ENCODE data around the gene KRTAP10-4.

Gene KRTAP10-4

GRCh38 chr21:44526096-44526997, 47.2 kb upstream of the KRTAP10-4 start:
- H3K9me3 ChIP-seq (replicated peaks in 1 of 2; ENCODE audit: control insufficient read depth in 2 of 2, insufficient read depth in 1 of 2, low read depth in 1 of 2, low read length in 2 of 2) = peaks cover 0 to 6% of the 10 kb centered on the region in 2 donors
- no peak overlapping the region for H3K9ac ChIP-seq (ENCODE audit: low read depth, low read length, poor library complexity)
- no peak overlapping the region for H3K4ac ChIP-seq (ENCODE audit: low read length)
- H2BK15ac ChIP-seq (ENCODE audit: low read length) = no peak overlapping the region
- peak overlapping the region; percentile 1 for H3K18ac ChIP-seq (ENCODE audit: low read length)
- H2BK12ac ChIP-seq (ENCODE audit: low read length) = no peak overlapping the region
- no peak overlapping the region for H3K27ac ChIP-seq (replicated peaks; ENCODE audit: low read length)
- WGBS, 2 donors (ENCODE audit: extremely low coverage in 2 of 2, insufficient read length in 2 of 2, insufficient replicate concordance in 1 of 2) = no CpG with 5 or more reads among the region's 12 CpGs
- no peaks in the 10 kb centered on the region for H3K79me1 ChIP-seq (ENCODE audit: low read depth, low read length)
- H3K4me1 ChIP-seq (ENCODE audit: control insufficient read depth in 2 of 2, insufficient read depth in 1 of 2, low read depth in 1 of 2, low read length in 2 of 2) = no peaks in the 10 kb centered on the region
- no peak overlapping the region for H4K91ac ChIP-seq (ENCODE audit: low read depth, low read length, poor library complexity)
- H3K27me3 ChIP-seq (ENCODE audit: control insufficient read depth in 3 of 3, insufficient read depth in 3 of 3, low read depth in 1 of 3, low read length in 3 of 3) = peaks cover 0 to 7% (median 0%) of the 10 kb centered on the region in 3 experiments
- no peak overlapping the region for H2BK5ac ChIP-seq (ENCODE audit: low read length)
- no peak overlapping the region for H3K23ac ChIP-seq (ENCODE audit: low read depth, low read length, poor library complexity)
- H3K4me3 ChIP-seq (ENCODE audit: low read length in 2 of 2) = no peak overlapping the region
- no peak overlapping the region for H3K14ac ChIP-seq (ENCODE audit: low read length)
- no peaks in the 10 kb centered on the region for H3K36me3 ChIP-seq (replicated peaks in 1 of 2; ENCODE audit: control insufficient read depth in 2 of 2, insufficient read depth in 2 of 2, low read length in 2 of 2)
- no peak overlapping the region for H3K4me2 ChIP-seq (ENCODE audit: insufficient read depth, low read length, poor library complexity, severe bottlenecking)
- no peak overlapping the region for H2BK120ac ChIP-seq (ENCODE audit: low read depth, low read length)
- H2AFZ ChIP-seq (ENCODE audit: low read length) = no peak overlapping the region
- H2AK5ac ChIP-seq (ENCODE audit: low read depth, low read length) = no peak overlapping the region
- no peak for DNase-seq (ENCODE audit: low spot score)
- H4K8ac ChIP-seq (ENCODE audit: low read depth, low read length) = no peak overlapping the region

- Histone ChIP-seq H2BK15ac (ENCODE audit: low read length) (peak overlapping the region; percentile 65), H3K14ac (ENCODE audit: low read length) (no peak overlapping the region), H4K91ac (ENCODE audit: low read depth, low read length, poor library complexity) (no peak overlapping the region), H3K9me3 (replicated peaks in 1 of 2; ENCODE audit: control insufficient read depth in 2 of 2, insufficient read depth in 1 of 2, low read depth in 1 of 2, low read length in 2 of 2) (peaks cover 0 to 6% of the 10 kb centered on the region in 2 donors), H3K23ac (ENCODE audit: low read depth, low read length, poor library complexity) (no peak overlapping the region), H3K4me1 (ENCODE audit: control insufficient read depth in 2 of 2, insufficient read depth in 1 of 2, low read depth in 1 of 2, low read length in 2 of 2) (no peaks in the 10 kb centered on the region), H2BK120ac (ENCODE audit: low read depth, low read length) (no peak overlapping the region), H2BK5ac (ENCODE audit: low read length) (peak overlapping the region; percentile 39), H3K9ac (ENCODE audit: low read depth, low read length, poor library complexity) (no peak overlapping the region), H3K36me3 (replicated peaks in 1 of 2; ENCODE audit: control insufficient read depth in 2 of 2, insufficient read depth in 2 of 2, low read length in 2 of 2) (no peaks in the 10 kb centered on the region), H3K4ac (ENCODE audit: low read length) (no peak overlapping the region), H2BK12ac (ENCODE audit: low read length) (no peak overlapping the region), H2AFZ (ENCODE audit: low read length) (no peak overlapping the region), H3K4me3 (ENCODE audit: low read length in 2 of 2) (no peak overlapping the region), H3K18ac (ENCODE audit: low read length) (no peak overlapping the region), H2AK5ac (ENCODE audit: low read depth, low read length) (peak overlapping the region; percentile 50), H3K27me3 (ENCODE audit: control insufficient read depth in 3 of 3, insufficient read depth in 3 of 3, low read depth in 1 of 3, low read length in 3 of 3) (peaks cover 0 to 16% (median 0%) of the 10 kb centered on the region in 3 experiments), H3K79me1 (ENCODE audit: low read depth, low read length) (no peaks in the 10 kb centered on the region), H4K8ac (ENCODE audit: low read depth, low read length) (no peak overlapping the region), H3K27ac (replicated peaks; ENCODE audit: low read length) (no peak overlapping the region), H3K4me2 (ENCODE audit: insufficient read depth, low read length, poor library complexity, severe bottlenecking) (no peak overlapping the region)
- no CpG with 5 or more reads among the region's 37 CpGs for WGBS, 2 donors (ENCODE audit: extremely low coverage in 2 of 2, insufficient read length in 2 of 2, insufficient replicate concordance in 1 of 2)
- no peak for DNase-seq (ENCODE audit: low spot score)
These were observed 46.2 kb upstream of the KRTAP10-4 start for GRCh38 chr21:44527156-44527982.

- no peak overlapping the region for H4K8ac ChIP-seq (ENCODE audit: low read depth, low read length)
- H4K91ac ChIP-seq (ENCODE audit: low read depth, low read length, poor library complexity) = peak overlapping the region; percentile 16
- no peak overlapping the region for H2BK12ac ChIP-seq (ENCODE audit: low read length)
These were observed 45.4 kb upstream of the KRTAP10-4 start for GRCh38 chr21:44527983-44528633.

More at GRCh38 chr21:44527983-44528633, 45.4 kb upstream of the KRTAP10-4 start:
- no peak overlapping the region for H3K14ac ChIP-seq (ENCODE audit: low read length)
- H3K27ac ChIP-seq (replicated peaks; ENCODE audit: low read length) = no peak overlapping the region
- no peaks in the 10 kb centered on the region for H3K36me3 ChIP-seq (replicated peaks in 1 of 2; ENCODE audit: control insufficient read depth in 2 of 2, insufficient read depth in 2 of 2, low read length in 2 of 2)
- H3K4ac ChIP-seq (ENCODE audit: low read length) = no peak overlapping the region
- peaks cover 0 to 6% of the 10 kb centered on the region in 2 donors for H3K9me3 ChIP-seq (replicated peaks in 1 of 2; ENCODE audit: control insufficient read depth in 2 of 2, insufficient read depth in 1 of 2, low read depth in 1 of 2, low read length in 2 of 2)
- no peak overlapping the region for H2BK120ac ChIP-seq (ENCODE audit: low read depth, low read length)
- no peak for DNase-seq (ENCODE audit: low spot score)
- H3K18ac ChIP-seq (ENCODE audit: low read length) = peak overlapping the region; percentile 42
- peak overlapping the region; percentile 40 for H3K9ac ChIP-seq (ENCODE audit: low read depth, low read length, poor library complexity)
- H3K23ac ChIP-seq (ENCODE audit: low read depth, low read length, poor library complexity) = no peak overlapping the region
- peak overlapping the region; percentile 65 for H2BK15ac ChIP-seq (ENCODE audit: low read length)
- WGBS, 2 donors (ENCODE audit: extremely low coverage in 2 of 2, insufficient read length in 2 of 2, insufficient replicate concordance in 1 of 2) = no CpG with 5 or more reads among the region's 18 CpGs
- H2AK5ac ChIP-seq (ENCODE audit: low read depth, low read length) = peak overlapping the region; percentile 50
- no peak overlapping the region for H3K4me3 ChIP-seq (ENCODE audit: low read length in 2 of 2)
- H3K79me1 ChIP-seq (ENCODE audit: low read depth, low read length) = no peaks in the 10 kb centered on the region
- no peak overlapping the region for H2AFZ ChIP-seq (ENCODE audit: low read length)
- no peaks in the 10 kb centered on the region for H3K4me1 ChIP-seq (ENCODE audit: control insufficient read depth in 2 of 2, insufficient read depth in 1 of 2, low read depth in 1 of 2, low read length in 2 of 2)
- peak overlapping the region; percentile 39 for H2BK5ac ChIP-seq (ENCODE audit: low read length)
- H3K4me2 ChIP-seq (ENCODE audit: insufficient read depth, low read length, poor library complexity, severe bottlenecking) = no peak overlapping the region
- H3K27me3 ChIP-seq (ENCODE audit: control insufficient read depth in 3 of 3, insufficient read depth in 3 of 3, low read depth in 1 of 3, low read length in 3 of 3) = peaks cover 0 to 17% (median 0%) of the 10 kb centered on the region in 3 experiments

All from neuronal stem cell (in vitro differentiated cells).